ENCODE data around the gene GLOD4.
"Not testable (repeated sequence)": the region's sequence is repeated elsewhere in the genome, so short reads cannot be mapped to it uniquely, and the experiment has no call there.

DNA sequence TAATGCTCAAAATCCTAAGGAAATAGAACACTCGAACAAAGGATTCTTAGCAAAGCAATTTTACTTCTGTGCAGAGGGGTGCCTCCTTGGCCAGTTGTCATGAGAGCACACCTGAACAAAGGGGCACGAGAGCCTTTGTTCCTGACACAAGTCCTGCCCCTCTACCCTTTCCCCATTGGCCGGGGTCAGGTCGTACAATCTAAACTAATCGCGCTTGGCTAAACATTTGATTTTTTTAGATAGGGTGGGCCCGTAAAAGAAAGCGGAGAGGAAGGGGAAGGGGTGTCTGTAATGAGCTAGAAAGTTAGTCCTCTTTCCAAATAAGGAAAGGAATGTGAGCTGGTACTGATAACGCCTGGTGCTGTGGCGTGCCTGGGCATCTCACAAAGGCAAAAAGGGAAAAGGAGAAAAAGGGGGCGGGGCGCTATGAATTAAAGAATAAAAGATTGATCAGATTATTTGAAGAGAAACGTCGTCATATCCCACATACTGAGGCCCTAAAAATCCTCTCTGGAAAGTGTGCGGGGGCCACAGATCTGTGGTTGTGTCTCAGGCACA, 26.0 kb downstream of the GLOD4 start:
- TF ChIP-seq POLR2AphosphoS5, POLR2A (IDR thresholded peaks at IDR 0.05): not testable (repeated sequence)
- TF ChIP-seq, protein P1, sequence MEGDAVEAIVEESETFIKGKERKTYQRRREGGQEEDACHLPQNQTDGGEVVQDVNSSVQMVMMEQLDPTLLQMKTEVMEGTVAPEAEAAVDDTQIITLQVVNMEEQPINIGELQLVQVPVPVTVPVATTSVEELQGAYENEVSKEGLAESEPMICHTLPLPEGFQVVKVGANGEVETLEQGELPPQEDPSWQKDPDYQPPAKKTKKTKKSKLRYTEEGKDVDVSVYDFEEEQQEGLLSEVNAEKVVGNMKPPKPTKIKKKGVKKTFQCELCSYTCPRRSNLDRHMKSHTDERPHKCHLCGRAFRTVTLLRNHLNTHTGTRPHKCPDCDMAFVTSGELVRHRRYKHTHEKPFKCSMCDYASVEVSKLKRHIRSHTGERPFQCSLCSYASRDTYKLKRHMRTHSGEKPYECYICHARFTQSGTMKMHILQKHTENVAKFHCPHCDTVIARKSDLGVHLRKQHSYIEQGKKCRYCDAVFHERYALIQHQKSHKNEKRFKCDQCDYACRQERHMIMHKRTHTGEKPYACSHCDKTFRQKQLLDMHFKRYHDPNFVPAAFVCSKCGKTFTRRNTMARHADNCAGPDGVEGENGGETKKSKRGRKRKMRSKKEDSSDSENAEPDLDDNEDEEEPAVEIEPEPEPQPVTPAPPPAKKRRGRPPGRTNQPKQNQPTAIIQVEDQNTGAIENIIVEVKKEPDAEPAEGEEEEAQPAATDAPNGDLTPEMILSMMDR (IDR thresholded peaks at IDR 0.05) = not testable (repeated sequence)
